Skeletal muscle tissue (tissue), 4 donors: ENCODE data around the gene ILK. TPM values are rescaled to one million over a fixed set of nuclear protein-coding genes. Genes with fewer than 3 reads are reported as not detected.

ENCODE experiments used
- H3K27ac ChIP-seq: one replicate; pipeline ENCODE4 v1.7.0; 2013; ENCODE audit warnings: mild to moderate bottlenecking, low read depth, low read length, inconsistent platforms
- H3K27me3 ChIP-seq, 3 donors: one replicate each; pipeline ENCODE4 v1.7.0; 2013; ENCODE audit warnings: low read length in 3 of 3; ENCODE audit not compliant: control insufficient read depth in 3 of 3, insufficient read depth in 3 of 3
- H3K36me3 ChIP-seq, 3 donors: one replicate each; pipeline ENCODE4 v1.7.0; 2013; ENCODE audit warnings: low read length in 3 of 3; ENCODE audit not compliant: control insufficient read depth in 3 of 3, insufficient read depth in 3 of 3
- H3K4me1 ChIP-seq, 3 donors: one replicate each; pipeline ENCODE4 v1.7.0; 2013; ENCODE audit warnings: low read length in 3 of 3, mild to moderate bottlenecking in 3 of 3; ENCODE audit not compliant: control insufficient read depth in 3 of 3, insufficient read depth in 3 of 3
- H3K4me3 ChIP-seq, 3 donors: one replicate each; pipeline ENCODE4 v1.7.0; 2013; ENCODE audit warnings: low read length in 3 of 3
- H3K9ac ChIP-seq, 3 donors: one replicate each; pipeline ENCODE4 v1.7.0; 2013; ENCODE audit warnings: low read length in 3 of 3, mild to moderate bottlenecking in 3 of 3, moderate library complexity in 2 of 3, low read depth in 1 of 3
- H3K9me3 ChIP-seq, 3 donors: one replicate each; pipeline ENCODE4 v1.7.0; 2013; ENCODE audit warnings: low read length in 3 of 3; ENCODE audit not compliant: control insufficient read depth in 3 of 3
- total RNA-seq: library from RNA; depleted of rRNA; stranded (reverse); fragments of >200 nt; gene quantifications from one replicate; pipeline ENCODE4 v1.2.3, GENCODE V29; 2014
- donor health status: Osteomylitis.

Gene ILK
- total RNA-seq, 1 donor from 2014 or later = 106 TPM

DNA sequence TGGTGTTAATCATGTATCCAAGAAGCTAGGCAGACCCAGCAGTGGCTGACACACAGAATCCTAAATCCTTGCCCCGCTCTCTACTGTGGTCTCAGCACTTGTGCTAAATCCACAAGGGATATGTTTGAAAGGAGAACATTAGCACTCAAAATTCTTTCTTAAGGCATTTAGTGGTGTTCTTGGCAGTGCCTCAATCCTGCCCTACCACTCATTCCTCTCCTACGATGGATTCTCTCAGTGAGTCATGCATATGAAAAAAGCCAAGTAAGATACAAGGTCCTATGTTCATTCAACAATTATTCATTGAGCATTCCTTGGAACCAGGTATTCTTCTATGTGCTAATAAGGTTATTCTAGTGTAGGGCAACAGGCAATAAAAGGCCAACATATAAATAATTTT, 31.4 kb upstream of the ILK start:
- Histone ChIP-seq H3K4me3 (no peak overlapping the region), H3K9ac (no peak overlapping the region), H3K27me3 (no peaks in the 10 kb centered on the region), H3K27ac (no peak overlapping the region), H3K36me3 (peaks cover 0 to 2% (median 0%) of the 10 kb centered on the region in 3 donors), H3K9me3 (no peaks in the 10 kb centered on the region), H3K4me1 (peaks cover 12 to 36% (median 33%) of the 10 kb centered on the region in 3 donors)

DNA sequence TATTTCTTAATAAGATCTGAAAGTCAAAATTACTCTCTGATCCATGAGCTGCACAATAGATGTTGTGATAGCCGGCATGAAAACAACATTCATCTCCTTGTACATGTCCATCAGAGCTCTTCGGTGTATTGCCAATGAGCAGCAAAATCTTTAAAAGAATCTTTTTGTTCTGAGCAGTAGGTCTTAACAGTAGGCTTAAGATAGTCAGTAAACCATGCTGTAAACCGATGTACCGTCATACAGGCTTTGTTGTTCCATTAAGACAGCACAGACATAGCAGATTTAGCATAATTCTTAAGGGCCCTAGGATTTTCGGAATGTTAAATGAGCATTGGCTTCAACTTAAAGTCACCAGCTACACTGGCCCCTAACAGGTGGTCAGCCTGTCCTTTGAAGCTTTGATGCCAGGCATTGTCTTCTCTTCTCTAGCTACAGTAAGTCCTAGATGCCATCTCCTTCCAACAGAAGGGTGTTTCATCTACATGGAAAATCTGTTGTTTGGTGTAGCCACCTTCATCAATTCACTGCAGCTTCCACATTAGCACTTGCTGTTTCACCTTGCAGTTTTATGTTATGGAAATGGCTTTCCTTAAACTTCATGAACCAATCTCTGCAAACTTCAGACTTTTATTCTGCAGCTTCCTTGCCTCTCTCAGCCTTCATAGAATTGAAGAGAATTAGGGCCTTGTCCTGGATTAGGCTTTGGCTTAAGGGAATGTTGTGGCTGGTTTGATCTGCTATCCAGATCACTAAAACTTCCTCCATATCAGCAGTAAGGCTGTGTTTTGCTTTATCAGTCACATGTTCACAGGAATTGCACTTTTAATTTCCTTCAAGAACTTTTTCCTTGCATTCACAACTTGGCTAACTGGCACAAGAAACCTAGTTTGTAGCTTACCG, 28.5 kb upstream of the ILK start:
- H3K4me3 ChIP-seq = no peak overlapping the region
- H3K27ac ChIP-seq = no peak overlapping the region
- peaks cover 3 to 25% (median 18%) of the 10 kb centered on the region in 3 donors for H3K4me1 ChIP-seq
- H3K36me3 ChIP-seq = peaks cover 0 to 4% (median 2%) of the 10 kb centered on the region in 3 donors
- no peaks in the 10 kb centered on the region for H3K27me3 ChIP-seq
- H3K9ac ChIP-seq = no peak overlapping the region
- H3K9me3 ChIP-seq = no peaks in the 10 kb centered on the region

- H3K27ac ChIP-seq = peak overlapping the region; percentile 9
- no peak overlapping the region for H3K9ac ChIP-seq
- no peaks in the 10 kb centered on the region for H3K9me3 ChIP-seq
- H3K4me3 ChIP-seq = no peak overlapping the region
- no peaks in the 10 kb centered on the region for H3K27me3 ChIP-seq
- H3K4me1 ChIP-seq = peaks cover 0 to 15% (median 7%) of the 10 kb centered on the region in 3 donors
- peaks cover 0 to 8% (median 0%) of the 10 kb centered on the region in 3 donors for H3K36me3 ChIP-seq
Observed at GRCh38 chr11:6576471-6577373, 26.9 kb upstream of the ILK start.

DNA sequence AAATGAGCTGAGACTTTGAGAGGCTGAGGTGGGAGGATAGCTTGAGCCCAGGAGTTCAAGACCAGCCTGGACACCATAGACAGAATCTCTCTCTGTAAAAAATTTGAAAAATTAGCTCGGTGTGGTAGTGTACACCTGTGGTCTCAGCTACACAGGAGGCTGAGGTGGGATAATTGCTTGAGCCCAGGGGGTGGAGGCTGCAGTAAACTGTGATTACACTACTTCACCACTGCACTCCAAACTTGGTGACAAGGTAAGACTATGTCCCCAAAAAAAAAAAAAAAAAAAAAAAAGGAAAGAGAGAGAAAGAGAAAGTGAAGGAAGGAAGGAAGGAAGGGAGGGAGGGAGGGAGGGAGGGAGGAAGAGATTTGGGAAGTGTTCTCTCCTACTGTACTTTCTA, 25.4 kb upstream of the ILK start:
- H3K4me3 ChIP-seq = no peak overlapping the region
- H3K27me3 ChIP-seq = no peaks in the 10 kb centered on the region
- no peaks in the 10 kb centered on the region for H3K9me3 ChIP-seq
- peaks cover 0 to 8% (median 0%) of the 10 kb centered on the region in 3 donors for H3K36me3 ChIP-seq
- peaks cover 0 to 14% (median 6%) of the 10 kb centered on the region in 3 donors for H3K4me1 ChIP-seq
- H3K27ac ChIP-seq = no peak overlapping the region
- H3K9ac ChIP-seq = no peak overlapping the region

DNA sequence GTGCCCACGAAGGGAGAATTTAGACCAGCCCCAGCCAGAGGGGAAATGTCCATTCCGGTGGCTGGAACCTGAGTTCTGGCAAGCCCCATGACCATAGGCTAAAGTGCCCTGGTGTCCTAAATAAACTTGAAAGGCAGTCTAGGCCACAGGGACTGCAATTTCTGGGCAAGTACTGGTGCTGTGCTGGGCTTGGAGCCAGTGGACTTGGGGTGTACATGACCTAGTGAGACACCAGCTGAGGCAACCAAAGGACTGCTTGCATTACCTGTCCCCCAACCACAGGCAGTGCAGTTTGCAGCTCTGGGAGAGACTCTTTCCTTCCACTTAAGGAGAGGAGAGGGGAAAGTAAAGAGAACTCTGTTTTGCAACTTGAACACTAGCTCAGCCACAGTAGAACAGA, 23.9 kb upstream of the ILK start:
- H3K27me3 ChIP-seq = no peaks in the 10 kb centered on the region

DNA sequence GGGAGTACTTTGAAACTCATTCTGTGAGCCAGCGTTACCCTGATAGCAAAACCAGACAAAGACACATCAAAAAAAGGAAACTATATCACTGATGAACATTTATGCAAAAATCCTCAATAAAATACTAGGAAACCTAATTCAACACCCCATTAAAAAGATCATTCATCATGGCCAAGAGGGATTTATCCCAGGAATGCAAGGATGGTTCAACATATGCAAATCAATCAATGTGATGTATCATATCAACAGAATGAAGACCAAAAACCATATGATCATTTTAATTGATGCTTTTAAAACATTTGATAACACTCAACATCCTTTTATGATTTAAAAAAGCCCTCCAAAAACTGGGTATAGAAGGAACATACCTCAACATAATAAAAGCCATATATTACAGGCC, 20.0 kb upstream of the ILK start:
- Histone ChIP-seq H3K4me3 (no peak overlapping the region), H3K36me3 (peaks cover 0 to 8% (median 0%) of the 10 kb centered on the region in 3 donors), H3K9ac (no peak overlapping the region), H3K4me1 (peaks cover 0 to 12% (median 6%) of the 10 kb centered on the region in 3 donors), H3K27ac (no peak overlapping the region), H3K27me3 (no peaks in the 10 kb centered on the region), H3K9me3 (peaks cover 0 to 4% (median 0%) of the 10 kb centered on the region in 3 donors)

More for the DNA sequence above, 23.9 kb upstream of the ILK start:
- Histone ChIP-seq H3K9ac (no peak overlapping the region), H3K36me3 (peaks cover 0 to 8% (median 0%) of the 10 kb centered on the region in 3 donors), H3K9me3 (peaks cover 0 to 4% (median 0%) of the 10 kb centered on the region in 3 donors), H3K4me3 (no peak overlapping the region), H3K4me1 (peaks cover 0 to 14% (median 6%) of the 10 kb centered on the region in 3 donors), H3K27ac (no peak overlapping the region)

DNA sequence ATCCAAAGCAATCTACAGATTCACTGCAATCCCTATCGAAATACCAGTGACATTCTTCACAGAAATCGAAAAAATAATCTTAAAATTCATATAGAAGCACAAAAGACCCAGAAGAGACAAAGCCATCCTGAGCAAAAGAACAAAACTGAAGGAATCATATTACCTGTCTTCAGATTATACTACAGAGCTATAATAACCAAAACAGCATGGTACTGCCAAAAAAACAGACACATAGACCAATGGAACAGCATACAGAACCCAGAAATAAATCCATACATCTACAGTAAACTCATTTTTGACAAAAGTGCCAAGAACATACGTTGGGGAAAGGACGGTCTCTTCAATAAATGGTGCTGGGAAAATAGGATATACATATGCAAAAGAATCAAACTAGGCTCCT, 19.0 kb upstream of the ILK start:
- peaks cover 0 to 4% (median 0%) of the 10 kb centered on the region in 3 donors for H3K9me3 ChIP-seq
- peaks cover 0 to 10% (median 6%) of the 10 kb centered on the region in 3 donors for H3K4me1 ChIP-seq
- H3K36me3 ChIP-seq = peaks cover 0 to 8% (median 0%) of the 10 kb centered on the region in 3 donors
- H3K9ac ChIP-seq = no peak overlapping the region
- no peak overlapping the region for H3K4me3 ChIP-seq
- no peak overlapping the region for H3K27ac ChIP-seq
- H3K27me3 ChIP-seq = no peaks in the 10 kb centered on the region

DNA sequence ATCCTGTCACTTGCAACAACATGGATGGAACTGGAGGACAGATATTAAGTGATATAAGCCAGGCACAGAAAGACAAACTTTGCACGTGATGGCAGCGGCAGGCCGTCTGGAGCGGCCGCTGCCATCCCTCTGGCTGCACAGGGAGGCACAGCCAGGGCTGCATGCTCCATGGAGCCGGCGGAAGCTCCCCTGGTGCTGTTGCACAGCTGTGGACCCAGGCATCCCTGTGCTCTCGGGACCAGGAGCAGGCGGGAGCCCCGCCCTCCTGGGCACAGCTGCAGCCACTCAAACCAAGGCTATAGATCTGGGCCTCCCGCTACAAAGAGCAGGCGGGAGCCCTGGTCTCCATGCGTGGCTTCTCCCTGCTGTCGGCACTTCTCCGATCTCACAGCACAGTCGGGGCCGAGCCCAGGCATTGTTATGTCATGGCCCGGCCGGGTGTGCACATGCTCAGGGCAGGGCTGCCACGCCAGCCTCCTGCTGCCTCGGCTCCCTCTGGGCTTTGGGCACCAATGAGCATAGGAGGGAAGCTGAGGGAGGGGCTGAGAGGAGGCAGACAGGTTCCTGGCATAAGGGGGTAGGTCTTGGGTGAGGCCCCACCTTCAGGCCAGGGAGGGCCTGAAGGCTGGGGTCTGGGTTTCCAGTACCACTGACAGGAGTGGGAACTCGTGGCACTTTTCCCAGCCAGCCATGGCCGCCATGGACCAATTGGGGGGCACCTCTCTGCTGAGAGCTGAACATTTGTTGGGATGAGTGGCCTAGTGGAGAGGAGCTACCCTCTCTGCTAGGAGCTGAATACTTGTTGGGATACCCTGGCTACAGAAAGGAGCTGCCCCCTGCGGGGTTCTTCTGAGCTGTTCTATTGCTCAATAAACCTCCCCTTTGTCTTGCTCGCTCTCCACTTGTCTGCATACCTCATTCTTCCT, 16.9 kb upstream of the ILK start:
- Histone ChIP-seq H3K27me3 (no peaks in the 10 kb centered on the region), H3K27ac (no peak overlapping the region), H3K9ac (no peak overlapping the region), H3K4me3 (no peak overlapping the region), H3K4me1 (peaks cover 0 to 6% (median 6%) of the 10 kb centered on the region in 3 donors), H3K36me3 (peaks cover 0 to 1% (median 0%) of the 10 kb centered on the region in 3 donors), H3K9me3 (peaks cover 0 to 4% (median 0%) of the 10 kb centered on the region in 3 donors)

DNA sequence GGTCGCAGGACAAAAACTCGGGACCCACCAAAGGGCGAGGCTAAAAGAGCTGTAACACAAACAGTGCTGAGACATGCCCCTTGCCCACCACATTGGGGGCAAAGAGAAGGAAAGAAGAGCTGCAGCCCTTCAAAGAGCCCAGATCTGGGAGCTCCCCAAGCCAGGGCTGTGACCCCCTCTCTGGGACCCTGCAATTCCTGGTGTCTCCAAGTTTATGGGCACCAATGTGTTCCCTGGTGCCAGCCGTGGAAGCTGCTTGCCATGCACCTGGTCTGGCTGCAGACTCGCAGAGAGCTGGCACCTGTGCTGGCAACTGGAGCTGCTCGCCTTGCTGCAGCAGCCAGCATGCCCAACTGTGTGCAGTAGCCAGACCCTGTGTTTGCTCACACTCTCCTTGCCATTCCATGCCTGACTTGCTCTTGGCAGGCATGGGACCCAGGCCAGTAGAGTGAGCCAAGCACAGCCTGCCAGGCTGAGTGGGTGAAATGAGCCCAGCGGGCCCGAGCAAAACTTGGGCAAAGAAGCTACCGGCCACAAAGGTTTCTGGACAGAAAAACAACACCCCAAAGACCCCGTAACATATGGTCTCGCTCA, 16.1 kb upstream of the ILK start:
- H3K27ac ChIP-seq = no peak overlapping the region
- peaks cover 2 to 4% (median 3%) of the 10 kb centered on the region in 3 donors for H3K36me3 ChIP-seq
- H3K4me3 ChIP-seq = no peak overlapping the region
- no peaks in the 10 kb centered on the region for H3K27me3 ChIP-seq
- peak overlapping the region in 2 of 3 donors; percentile 5 to 60 for H3K9ac ChIP-seq
- peaks cover 0 to 6% (median 6%) of the 10 kb centered on the region in 3 donors for H3K4me1 ChIP-seq
- peaks cover 0 to 4% (median 0%) of the 10 kb centered on the region in 3 donors for H3K9me3 ChIP-seq
